GM12874 (cell line): ENCODE data around the gene STK32C.

ENCODE experiments used
- CTCF ChIP-seq: IDR thresholded peaks from 2 replicates; pipeline ENCODE4 v1.5.1; 2011; ENCODE audit warnings: low read depth, mild to moderate bottlenecking, control low read depth, low read length, moderate library complexity; ENCODE audit not compliant: insufficient read depth

The STK32C gene

DNA sequence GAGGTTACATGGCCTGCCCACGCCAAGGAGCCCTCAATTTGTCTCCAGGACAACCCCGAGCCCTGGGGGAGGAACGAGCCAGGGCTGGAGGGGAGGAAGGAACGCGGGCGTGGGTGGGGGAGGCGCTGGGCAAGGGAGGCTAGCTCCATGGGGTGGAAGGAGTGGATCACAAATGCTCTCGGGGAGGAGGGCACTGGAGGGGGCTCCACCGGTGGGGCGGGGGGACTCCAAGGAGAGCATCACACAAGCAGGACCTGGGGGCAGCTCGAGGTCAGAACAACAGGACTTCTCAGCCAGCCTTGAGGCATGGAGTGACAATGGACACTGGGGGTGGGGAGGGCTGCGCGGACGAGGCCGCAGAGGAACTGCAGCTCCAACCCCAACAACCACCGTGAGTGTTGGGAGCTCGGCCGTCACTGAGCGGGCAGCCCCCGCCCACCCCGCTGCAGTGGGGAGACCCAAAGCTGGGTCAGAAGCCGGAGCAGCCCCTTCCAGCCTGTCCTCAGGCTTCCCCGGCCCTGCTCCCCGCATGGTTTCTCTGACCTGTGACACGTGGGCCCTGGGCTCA is 41.1 kb downstream of the STK32C start:
- TF ChIP-seq CTCF: no peak

GRCh38 chr10:132265890-132266496 is 41.8 kb downstream of the STK32C start:
- no peak for TF ChIP-seq CTCF

DNA sequence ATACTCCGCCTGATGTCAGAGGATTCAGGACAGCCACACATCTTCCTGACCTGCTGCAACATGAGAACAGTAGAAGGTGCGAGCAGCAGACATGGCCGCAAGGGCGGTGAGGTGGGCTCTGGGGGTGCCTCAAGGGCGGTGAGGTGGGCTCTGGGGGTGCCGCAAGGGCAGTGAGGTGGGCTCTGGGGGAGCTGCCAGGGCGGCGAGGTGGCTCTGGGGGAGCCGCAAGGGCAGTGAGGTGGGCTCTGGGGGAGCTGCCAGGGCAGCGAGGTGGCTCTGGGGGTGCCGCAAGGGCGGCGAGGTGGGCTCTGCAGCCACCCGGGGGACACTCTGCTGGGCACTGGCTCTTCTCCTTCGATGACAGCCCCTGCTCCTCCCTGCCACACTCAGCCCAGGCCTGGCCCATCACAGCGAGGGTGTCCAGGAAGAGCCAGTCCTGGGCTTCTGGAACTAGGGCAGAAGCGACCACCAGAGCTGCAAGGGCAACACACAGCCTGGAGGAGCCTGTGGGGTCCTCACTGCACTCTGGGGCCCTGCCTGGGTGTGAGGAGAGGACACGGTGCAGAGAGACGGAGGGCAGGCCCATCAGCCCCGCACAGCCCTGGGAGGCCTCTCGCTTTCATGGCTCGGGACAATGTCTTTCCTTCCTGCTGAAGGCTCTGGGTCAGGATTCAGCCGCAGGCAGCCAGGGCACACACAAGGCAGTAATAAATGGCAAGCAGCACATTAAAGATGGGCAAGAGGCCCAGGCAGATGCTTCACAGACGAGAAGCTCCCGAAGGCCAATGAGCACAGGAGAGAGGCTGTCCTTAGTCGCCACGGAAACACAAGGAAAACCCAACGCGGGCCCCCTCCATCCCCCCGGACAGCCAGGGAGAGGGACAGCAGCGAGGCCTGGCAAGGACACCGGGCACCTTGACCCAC is 42.5 kb downstream of the STK32C start:
- TF ChIP-seq CTCF: no peak

DNA sequence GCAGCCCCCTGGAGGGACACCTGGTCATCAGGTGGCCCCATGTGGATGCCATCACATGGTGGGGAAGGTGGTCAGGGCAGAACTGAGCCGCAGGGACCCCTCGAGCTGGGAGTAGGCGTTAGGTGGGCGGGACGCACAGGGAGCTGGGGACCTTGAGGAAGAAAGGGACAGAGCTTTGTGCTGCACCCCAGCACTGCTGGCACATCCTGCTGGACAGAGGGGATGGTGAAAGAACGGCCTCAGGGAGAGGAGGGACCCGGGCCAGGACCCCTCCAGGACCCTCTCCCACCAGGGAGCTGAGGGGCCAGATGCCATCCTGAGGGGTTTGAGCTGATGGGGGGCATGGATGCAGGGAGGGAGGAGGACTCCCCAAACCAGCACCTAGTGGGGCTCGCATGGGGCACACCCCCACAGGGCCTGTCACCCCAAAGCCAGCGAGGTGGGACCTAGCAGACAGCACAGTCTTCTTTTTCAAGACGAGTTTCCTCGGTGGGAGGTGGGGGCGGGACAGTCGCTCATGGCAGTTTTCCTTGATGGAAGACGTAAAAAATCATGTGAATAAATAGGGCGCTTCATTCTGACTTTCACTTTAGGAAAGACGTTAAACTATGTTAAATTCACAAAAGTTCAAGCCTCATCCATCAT is 43.3 kb downstream of the STK32C start:
- TF ChIP-seq CTCF: no peak

DNA sequence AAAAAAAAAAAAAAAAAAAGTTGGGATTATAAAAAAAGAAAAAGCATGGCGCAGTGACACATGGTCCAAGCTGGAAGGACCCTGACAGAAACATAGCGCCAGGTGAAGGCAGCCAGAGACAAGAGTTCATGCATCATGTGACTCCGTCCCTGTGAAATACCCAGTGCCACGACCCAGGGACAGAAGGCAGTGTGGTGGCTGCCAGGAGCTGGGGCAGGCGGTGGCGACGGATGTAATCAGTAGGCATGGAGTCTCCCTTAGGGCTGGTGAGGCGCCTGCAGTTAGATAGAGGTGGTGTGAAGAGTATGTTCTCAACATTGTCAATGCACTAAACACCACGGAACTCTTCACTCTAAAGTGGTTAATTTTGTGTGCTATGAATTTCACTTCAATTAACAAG is 43.9 kb downstream of the STK32C start:
- no peak for TF ChIP-seq CTCF

DNA sequence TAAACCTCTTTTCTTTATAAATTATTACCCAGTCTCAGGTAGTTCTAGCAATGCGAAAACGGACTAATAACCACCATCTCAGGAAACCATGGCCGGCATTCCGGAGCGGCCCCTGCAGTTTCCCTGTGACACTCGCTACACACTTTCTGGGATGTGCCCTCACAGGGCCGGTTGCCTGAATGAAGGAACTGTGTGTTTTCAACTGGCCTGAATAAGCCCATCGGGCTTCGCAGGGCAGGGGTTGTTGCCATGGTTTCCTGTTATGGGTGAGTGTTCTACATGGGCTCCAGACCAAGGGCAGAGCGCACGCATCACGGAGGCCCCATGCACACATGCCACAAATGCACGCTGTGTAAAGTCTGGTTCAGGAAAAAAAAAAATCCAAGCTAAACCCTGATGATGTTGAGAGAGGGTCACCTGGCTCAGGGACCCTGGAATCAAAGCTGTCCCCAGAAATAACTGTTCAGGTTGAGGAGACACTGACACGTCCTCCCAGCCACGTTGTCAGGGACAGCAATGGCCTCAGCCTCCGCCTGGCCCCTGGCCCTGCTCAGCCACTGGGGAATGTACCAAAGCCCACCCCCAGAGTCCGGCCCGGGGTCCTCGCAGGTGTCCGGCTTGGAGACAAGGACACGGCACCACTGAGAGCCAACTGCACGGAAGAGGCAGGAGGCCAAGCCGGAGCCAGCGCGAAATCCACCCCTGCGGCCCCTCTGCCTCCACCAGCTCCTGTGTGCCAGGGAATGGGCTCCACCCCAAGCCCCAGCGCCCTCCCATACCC is 47.9 kb downstream of the STK32C start:
- no peak for TF ChIP-seq CTCF
